ENCODE results near the gene ATP2B2. TPM values are rescaled to one million over a fixed set of nuclear protein-coding genes. Genes with fewer than 3 reads are reported as not detected.

Gene ATP2B2
- total and polyA plus RNA-seq, 8 donors, result 0.11 to 0.75 (median 0.21) TPM

- no peak overlapping the region for H3K4me3 ChIP-seq
- WGBS, 2 donors, result 53 to 57% methylated on average over 6 to 7 of the region's 7 CpGs
- ATAC-seq (peak in 2 of 4 donors; percentile 36 to 40), DNase-seq (no peak), FAIRE-seq (no peak)
- intact Hi-C loops (cut with DNase I), result no loop called here
- no peak overlapping the region for H3K27ac ChIP-seq
- H3K4me1 ChIP-seq, result no peaks in the 10 kb centered on the region
- no peaks in the 10 kb centered on the region for H3K36me3 ChIP-seq
- no peak for TF ChIP-seq CTCF (IDR thresholded peaks at IDR 0.05)
- no peaks in the 10 kb centered on the region for H3K9me3 ChIP-seq
- no peaks in the 10 kb centered on the region for H3K27me3 ChIP-seq
Observed at GRCh38 chr3:10366651-10367101, 138.7 kb downstream of the ATP2B2 start.

DNA sequence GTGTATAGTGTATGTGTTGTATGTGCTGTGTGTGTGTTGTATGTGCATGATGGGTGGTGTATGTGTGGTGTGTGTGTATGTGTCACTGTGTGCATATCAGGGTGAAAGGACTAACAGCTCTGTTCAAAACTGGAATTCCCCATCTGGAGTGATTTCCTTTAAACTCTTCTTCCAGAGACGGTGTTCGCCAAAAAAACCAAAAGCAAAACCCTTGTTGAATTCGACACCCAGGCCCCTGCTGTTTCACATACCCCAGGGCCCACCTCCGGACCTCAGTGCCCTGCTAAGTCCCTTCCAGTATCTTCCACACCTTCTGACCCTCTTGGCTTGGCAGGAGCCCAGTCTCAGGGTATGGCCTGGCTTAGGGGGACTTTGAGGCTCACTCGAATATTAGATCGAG is 139.6 kb downstream of the ATP2B2 start:
- DNase-seq (peak in 1 of 6 donors; percentile 31), FAIRE-seq (no peak), ATAC-seq (no peak)
- no peaks in the 10 kb centered on the region for H3K36me3 ChIP-seq
- H3K27ac ChIP-seq, result no peak overlapping the region
- 62 to 74% methylated on average over 6 of the region's 6 CpGs for WGBS, 2 donors
- intact Hi-C loops (cut with DNase I), result no loop called here
- no peaks in the 10 kb centered on the region for H3K9me3 ChIP-seq
- no peak for TF ChIP-seq CTCF (IDR thresholded peaks at IDR 0.05)
- no peaks in the 10 kb centered on the region for H3K27me3 ChIP-seq
- no peaks in the 10 kb centered on the region for H3K4me1 ChIP-seq
- H3K4me3 ChIP-seq, result no peak overlapping the region

DNA sequence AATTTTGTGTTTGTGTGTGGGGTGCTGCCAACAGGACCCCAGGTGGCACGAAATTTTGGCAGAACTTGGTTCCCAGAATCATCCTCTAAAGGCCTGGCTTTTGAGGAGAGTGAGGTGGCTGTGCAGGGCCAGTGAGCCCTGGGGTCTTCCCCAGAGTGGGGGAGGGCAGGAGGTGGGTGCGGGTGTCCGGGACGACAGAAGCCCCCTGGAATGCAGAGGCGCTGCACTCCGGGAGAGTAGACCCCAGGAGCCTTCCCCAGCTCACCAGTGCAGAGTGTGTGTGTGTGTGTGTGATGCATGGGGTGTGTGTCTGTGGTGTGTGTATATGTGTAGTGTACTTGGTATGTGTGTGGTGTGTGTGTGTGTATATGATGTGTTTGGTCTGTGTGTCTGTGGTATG is 140.1 kb downstream of the ATP2B2 start:
- no peaks in the 10 kb centered on the region for H3K4me1 ChIP-seq
- TF ChIP-seq CTCF (IDR thresholded peaks at IDR 0.05), result no peak
- no peaks in the 10 kb centered on the region for H3K36me3 ChIP-seq
- intact Hi-C loops (cut with DNase I), result no loop called here
- H3K4me3 ChIP-seq, result no peak overlapping the region
- H3K9me3 ChIP-seq, result no peaks in the 10 kb centered on the region
- ATAC-seq, result no peak
- H3K27me3 ChIP-seq, result no peaks in the 10 kb centered on the region
- no peak overlapping the region for H3K27ac ChIP-seq
- FAIRE-seq, result no peak
- peak in 1 of 6 donors; percentile 27 for DNase-seq
- WGBS, 2 donors, result 66 to 73% methylated on average over 6 of the region's 6 CpGs

GRCh38 chr3:10364806-10365205 is 140.6 kb downstream of the ATP2B2 start:
- TF ChIP-seq CTCF (IDR thresholded peaks at IDR 0.05), result no peak
- intact Hi-C loops (cut with DNase I), result no loop called here
- WGBS, 2 donors, result 78 to 85% methylated on average over 7 of the region's 7 CpGs

DNA sequence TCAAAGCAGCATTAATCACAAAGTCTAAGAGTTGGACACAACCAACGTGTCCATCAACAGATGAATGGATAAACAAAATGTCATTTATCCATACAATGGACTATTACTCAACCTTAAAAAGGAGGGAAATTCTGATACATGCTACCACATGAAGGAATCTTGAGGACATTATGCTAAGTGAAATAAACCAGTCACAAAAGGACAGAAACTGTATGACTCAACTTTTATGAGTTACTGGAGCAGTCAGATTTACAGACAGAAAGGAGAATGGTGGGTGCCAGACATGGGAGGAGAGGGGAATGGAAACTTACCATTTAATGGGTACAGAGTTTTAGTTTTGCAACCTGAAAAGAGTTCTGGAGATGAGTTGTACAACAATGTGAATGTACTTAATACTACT is 141.5 kb downstream of the ATP2B2 start:
- H3K4me3 ChIP-seq, result no peak overlapping the region
- ATAC-seq (no peak), FAIRE-seq (no peak), DNase-seq (no peak)
- 45 to 56% methylated on average over 1 of the region's 1 CpG for WGBS, 2 donors
- H3K27me3 ChIP-seq, result no peaks in the 10 kb centered on the region
- no peaks in the 10 kb centered on the region for H3K4me1 ChIP-seq
- TF ChIP-seq CTCF (IDR thresholded peaks at IDR 0.05), result no peak
- H3K27ac ChIP-seq, result no peak overlapping the region
- H3K9me3 ChIP-seq, result no peaks in the 10 kb centered on the region
- H3K36me3 ChIP-seq, result no peaks in the 10 kb centered on the region
- intact Hi-C loops (cut with DNase I), result no loop called here

More at GRCh38 chr3:10364806-10365205, 140.6 kb downstream of the ATP2B2 start:
- ATAC-seq (no peak), FAIRE-seq (no peak), DNase-seq (peak in 1 of 6 donors; percentile 18)
- Histone ChIP-seq H3K4me3 (no peak overlapping the region), H3K27ac (no peak overlapping the region), H3K36me3 (no peaks in the 10 kb centered on the region), H3K27me3 (no peaks in the 10 kb centered on the region), H3K9me3 (no peaks in the 10 kb centered on the region), H3K4me1 (no peaks in the 10 kb centered on the region)

Measured in pancreas (tissue), 10 donors.